ENCODE data around the gene VAT1.
"Not testable (repeated sequence)": the region's sequence is repeated elsewhere in the genome, so short reads cannot be mapped to it uniquely, and the experiment has no call there.

Gene VAT1

GRCh38 chr17:43021741-43022512 lies at the start of gene VAT1:
Gene VAT1, minus strand, starts transcription at chr17:43022385. Its CDS starts 63 bp downstream, at chr17:43022322.
- H3K27me3 ChIP-seq (ENCODE audit: control insufficient read depth, insufficient read depth, low read length) = no peaks in the 10 kb centered on the region
- peak within 1 kb of the TSS; percentile 70 for H3K9ac ChIP-seq (ENCODE audit: low read length)
- H3K4me1 ChIP-seq (ENCODE audit: control insufficient read depth, insufficient read depth, low read length) = peaks cover 13% of the 10 kb centered on the region
- H3K27ac ChIP-seq (ENCODE audit: low read depth, low read length) = peak within 1 kb of the TSS; percentile 82
- H3K4me3 ChIP-seq (ENCODE audit: low read length) = peak within 1 kb of the TSS; percentile 99
- peaks cover 8% of the 10 kb centered on the region for H3K36me3 ChIP-seq (ENCODE audit: control insufficient read depth, insufficient read depth, low read length)

GRCh38 chr17:43070872-43071271 lies 48.7 kb upstream of the VAT1 start:
- no peaks in the 10 kb centered on the region for H3K27me3 ChIP-seq (ENCODE audit: control insufficient read depth, insufficient read depth, low read length)
- H3K27ac ChIP-seq (ENCODE audit: low read depth, low read length) = no peak overlapping the region
- H3K9ac ChIP-seq (ENCODE audit: low read length) = no peak overlapping the region
- no peaks in the 10 kb centered on the region for H3K4me1 ChIP-seq (ENCODE audit: control insufficient read depth, insufficient read depth, low read length)
- H3K36me3 ChIP-seq (ENCODE audit: control insufficient read depth, insufficient read depth, low read length) = peaks cover 5% of the 10 kb centered on the region
- no peak overlapping the region for H3K4me3 ChIP-seq (ENCODE audit: low read length)

- Histone ChIP-seq H3K9ac (ENCODE audit: low read length) (no peak overlapping the region), H3K4me3 (ENCODE audit: low read length) (no peak overlapping the region), H3K4me1 (ENCODE audit: control insufficient read depth, insufficient read depth, low read length) (no peaks in the 10 kb centered on the region), H3K27me3 (ENCODE audit: control insufficient read depth, insufficient read depth, low read length) (no peaks in the 10 kb centered on the region), H3K36me3 (ENCODE audit: control insufficient read depth, insufficient read depth, low read length) (peaks cover 5% of the 10 kb centered on the region), H3K27ac (ENCODE audit: low read depth, low read length) (no peak overlapping the region)
Observed at GRCh38 chr17:43070257-43070656, 48.1 kb upstream of the VAT1 start.

DNA sequence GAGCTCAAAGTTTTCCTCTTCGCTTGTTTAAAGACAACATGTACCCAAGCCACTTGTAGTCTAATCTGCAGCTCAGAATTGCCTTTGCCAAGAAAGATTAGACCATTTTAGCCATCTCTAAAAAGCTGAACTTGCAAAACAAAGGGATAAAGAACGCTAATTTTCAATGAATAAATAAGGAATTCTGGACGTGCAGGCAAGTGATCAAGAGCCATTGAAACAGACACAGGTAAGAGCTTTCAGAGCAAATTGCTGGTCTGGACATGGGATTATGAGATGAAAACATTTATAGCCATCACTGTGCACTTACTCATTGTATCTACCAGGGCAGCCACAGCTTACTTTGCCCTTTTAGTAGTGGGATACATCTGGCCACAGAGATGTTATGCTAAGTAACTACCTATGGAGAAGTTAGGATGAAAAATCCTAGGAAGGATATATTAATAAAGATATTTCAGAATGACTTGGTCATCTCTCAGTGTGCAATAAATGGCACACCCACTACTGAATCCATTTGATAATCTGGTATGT lies 47.2 kb upstream of the VAT1 start:
- H3K9ac ChIP-seq (ENCODE audit: low read length) = no peak overlapping the region
- H3K27me3 ChIP-seq (ENCODE audit: control insufficient read depth, insufficient read depth, low read length) = no peaks in the 10 kb centered on the region
- no peaks in the 10 kb centered on the region for H3K4me1 ChIP-seq (ENCODE audit: control insufficient read depth, insufficient read depth, low read length)
- no peak overlapping the region for H3K27ac ChIP-seq (ENCODE audit: low read depth, low read length)
- H3K4me3 ChIP-seq (ENCODE audit: low read length) = no peak overlapping the region
- H3K36me3 ChIP-seq (ENCODE audit: control insufficient read depth, insufficient read depth, low read length) = peaks cover 5% of the 10 kb centered on the region

DNA sequence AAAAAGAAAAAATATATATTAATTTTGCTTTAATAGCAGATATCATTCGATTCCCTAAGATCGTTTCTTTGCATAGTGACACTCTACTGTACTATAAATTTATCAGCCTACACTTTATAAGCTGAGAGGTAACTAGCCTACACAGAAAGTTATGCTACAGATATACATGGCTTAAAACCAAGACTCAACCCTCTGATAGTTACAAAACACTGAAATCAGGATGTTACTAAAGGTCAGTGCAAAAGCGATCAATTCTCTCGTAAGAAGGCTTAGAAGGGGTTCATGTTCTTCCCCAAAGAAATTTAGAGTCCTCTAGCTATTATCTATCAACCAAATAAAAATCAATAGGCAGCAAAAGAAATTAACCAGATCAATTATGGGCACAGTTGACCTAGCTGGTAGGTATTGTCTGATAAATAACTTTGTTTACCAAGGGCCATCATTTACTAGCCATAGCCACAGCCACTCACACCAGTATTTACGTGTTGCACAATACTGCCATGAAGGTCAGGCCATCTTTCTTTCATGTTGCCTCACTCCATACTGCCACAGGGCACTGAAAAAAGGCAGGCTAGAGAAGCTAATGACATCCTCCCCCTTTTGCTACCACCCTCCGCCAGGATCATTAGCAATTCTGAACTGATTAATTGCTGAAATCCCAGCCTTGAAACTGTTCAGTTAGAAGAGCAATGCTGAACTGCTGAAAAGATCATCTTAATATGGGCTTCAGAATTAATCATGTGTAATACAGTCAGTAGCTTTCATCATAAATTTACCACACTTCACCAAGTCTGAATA lies 46.6 kb upstream of the VAT1 start:
- H3K27ac ChIP-seq (ENCODE audit: low read depth, low read length) = no peak overlapping the region
- no peak overlapping the region for H3K9ac ChIP-seq (ENCODE audit: low read length)
- no peak overlapping the region for H3K4me3 ChIP-seq (ENCODE audit: low read length)
- H3K4me1 ChIP-seq (ENCODE audit: control insufficient read depth, insufficient read depth, low read length) = no peaks in the 10 kb centered on the region
- no peaks in the 10 kb centered on the region for H3K27me3 ChIP-seq (ENCODE audit: control insufficient read depth, insufficient read depth, low read length)
- H3K36me3 ChIP-seq (ENCODE audit: control insufficient read depth, insufficient read depth, low read length) = peaks cover 5% of the 10 kb centered on the region

DNA sequence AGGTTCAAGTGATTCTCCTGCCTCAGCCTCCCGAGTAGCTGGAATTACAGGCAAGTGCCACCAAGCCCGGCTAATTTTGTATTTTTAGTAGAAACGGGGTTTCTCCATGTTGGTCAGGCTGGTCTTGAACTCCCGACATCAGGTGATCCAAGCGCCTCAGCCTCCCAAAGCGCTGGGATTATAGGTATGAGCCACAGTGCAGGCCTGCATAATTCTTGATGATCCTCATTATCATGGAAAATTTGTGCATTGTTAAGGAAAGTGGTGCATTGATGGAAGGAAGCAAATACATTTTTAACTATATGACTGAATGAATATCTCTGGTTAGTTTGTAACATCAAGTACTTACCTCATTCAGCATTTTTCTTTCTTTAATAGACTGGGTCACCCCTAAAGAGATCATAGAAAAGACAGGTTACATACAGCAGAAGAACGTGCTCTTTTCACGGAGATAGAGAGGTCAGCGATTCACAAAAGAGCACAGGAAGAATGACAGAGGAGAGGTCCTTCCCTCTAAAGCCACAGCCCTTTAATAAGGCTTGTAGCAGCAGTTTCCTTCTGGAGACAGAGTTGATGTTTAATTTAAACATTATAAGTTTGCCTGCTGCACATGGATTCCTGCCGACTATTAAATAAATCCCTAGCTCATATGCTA lies 40.9 kb upstream of the VAT1 start:
- no peaks in the 10 kb centered on the region for H3K4me1 ChIP-seq (ENCODE audit: control insufficient read depth, insufficient read depth, low read length)
- H3K9ac ChIP-seq (ENCODE audit: low read length) = no peak overlapping the region
- H3K27me3 ChIP-seq (ENCODE audit: control insufficient read depth, insufficient read depth, low read length) = no peaks in the 10 kb centered on the region
- H3K27ac ChIP-seq (ENCODE audit: low read depth, low read length) = no peak overlapping the region
- no peak overlapping the region for H3K4me3 ChIP-seq (ENCODE audit: low read length)
- no peaks in the 10 kb centered on the region for H3K36me3 ChIP-seq (ENCODE audit: control insufficient read depth, insufficient read depth, low read length)

DNA sequence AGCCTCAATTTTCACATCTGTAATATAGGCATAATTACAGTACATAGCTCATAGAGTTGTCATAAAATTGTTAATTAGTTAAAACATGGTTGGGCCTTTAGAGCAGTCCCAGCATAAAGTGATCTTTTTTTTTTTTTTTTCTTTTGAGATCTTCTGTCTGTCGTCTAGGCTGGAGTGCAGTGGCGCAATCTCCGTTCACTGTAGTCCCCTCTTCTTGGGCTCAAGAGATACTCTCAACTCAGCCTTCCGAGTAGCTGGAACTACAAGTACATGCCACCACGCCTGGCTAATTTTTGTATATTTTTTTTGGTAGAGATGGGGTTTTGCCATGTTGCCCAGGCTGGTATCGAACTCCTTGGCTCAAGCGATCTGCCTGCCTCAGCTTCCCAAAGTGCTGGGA lies 33.9 kb upstream of the VAT1 start:
- Histone ChIP-seq H3K36me3 (ENCODE audit: control insufficient read depth, insufficient read depth, low read length) (no peaks in the 10 kb centered on the region), H3K27me3 (ENCODE audit: control insufficient read depth, insufficient read depth, low read length) (no peaks in the 10 kb centered on the region), H3K27ac (ENCODE audit: low read depth, low read length) (no peak overlapping the region)

DNA sequence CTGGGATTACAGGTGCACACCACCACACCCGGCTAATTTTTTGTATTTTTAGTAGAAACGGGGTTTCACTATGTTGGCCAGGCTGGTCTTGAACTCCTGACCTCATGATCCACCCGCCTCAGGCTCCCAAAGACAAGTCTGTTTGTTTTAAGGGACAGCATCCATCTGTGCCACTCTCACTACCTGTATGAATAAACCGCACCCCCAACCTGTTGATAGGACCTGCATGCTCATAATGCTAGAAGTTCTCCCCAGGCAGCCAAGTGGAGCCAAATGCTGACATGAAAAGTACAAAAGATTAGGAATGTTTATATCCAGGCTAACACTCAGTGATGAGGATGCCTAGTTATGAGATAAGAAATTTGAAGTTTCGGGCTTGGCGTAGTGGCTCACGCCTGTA lies 30.8 kb upstream of the VAT1 start:
- not testable (repeated sequence) for H3K27ac ChIP-seq (ENCODE audit: low read depth, low read length); H3K4me3 ChIP-seq (ENCODE audit: low read length); H3K27me3 ChIP-seq (ENCODE audit: control insufficient read depth, insufficient read depth, low read length); H3K36me3 ChIP-seq (ENCODE audit: control insufficient read depth, insufficient read depth, low read length); H3K9ac ChIP-seq (ENCODE audit: low read length); H3K4me1 ChIP-seq (ENCODE audit: control insufficient read depth, insufficient read depth, low read length)

More for the DNA sequence above, 33.9 kb upstream of the VAT1 start:
- Histone ChIP-seq H3K4me1 (ENCODE audit: control insufficient read depth, insufficient read depth, low read length) (no peaks in the 10 kb centered on the region), H3K4me3 (ENCODE audit: low read length) (no peak overlapping the region), H3K9ac (ENCODE audit: low read length) (no peak overlapping the region)

- Histone ChIP-seq H3K27me3 (ENCODE audit: control insufficient read depth, insufficient read depth, low read length) (no peaks in the 10 kb centered on the region), H3K4me3 (ENCODE audit: low read length) (no peak overlapping the region), H3K9ac (ENCODE audit: low read length) (no peak overlapping the region), H3K4me1 (ENCODE audit: control insufficient read depth, insufficient read depth, low read length) (no peaks in the 10 kb centered on the region), H3K27ac (ENCODE audit: low read depth, low read length) (no peak overlapping the region), H3K36me3 (ENCODE audit: control insufficient read depth, insufficient read depth, low read length) (no peaks in the 10 kb centered on the region)
Observed at GRCh38 chr17:43051969-43052368, 29.8 kb upstream of the VAT1 start.

DNA sequence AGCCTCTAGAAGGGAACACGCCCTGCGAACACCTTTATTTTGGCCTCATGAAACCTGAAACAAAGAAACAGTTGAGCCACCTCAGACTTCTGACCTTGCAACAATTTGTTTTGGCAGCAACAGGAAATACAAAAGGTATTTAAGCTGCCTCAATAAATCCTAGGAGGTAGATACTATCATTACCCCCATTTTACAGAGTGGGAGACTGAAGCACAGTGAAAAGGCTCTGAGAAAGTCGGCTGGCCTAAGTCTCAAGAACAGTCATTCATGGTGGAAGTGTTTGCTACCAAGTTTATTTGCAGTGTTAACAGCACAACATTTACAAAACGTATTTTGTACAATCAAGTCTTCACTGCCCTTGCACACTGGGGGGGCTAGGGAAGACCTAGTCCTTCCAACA lies 21.8 kb upstream of the VAT1 start:
- Histone ChIP-seq H3K4me3 (ENCODE audit: low read length) (no peak overlapping the region), H3K4me1 (ENCODE audit: control insufficient read depth, insufficient read depth, low read length) (no peaks in the 10 kb centered on the region), H3K27ac (ENCODE audit: low read depth, low read length) (no peak overlapping the region), H3K36me3 (ENCODE audit: control insufficient read depth, insufficient read depth, low read length) (no peaks in the 10 kb centered on the region), H3K27me3 (ENCODE audit: control insufficient read depth, insufficient read depth, low read length) (no peaks in the 10 kb centered on the region), H3K9ac (ENCODE audit: low read length) (no peak overlapping the region)

- no peak overlapping the region for H3K4me3 ChIP-seq (ENCODE audit: low read length)
- H3K27ac ChIP-seq (ENCODE audit: low read depth, low read length) = no peak overlapping the region
- no peaks in the 10 kb centered on the region for H3K36me3 ChIP-seq (ENCODE audit: control insufficient read depth, insufficient read depth, low read length)
- no peaks in the 10 kb centered on the region for H3K4me1 ChIP-seq (ENCODE audit: control insufficient read depth, insufficient read depth, low read length)
- H3K9ac ChIP-seq (ENCODE audit: low read length) = no peak overlapping the region
- no peaks in the 10 kb centered on the region for H3K27me3 ChIP-seq (ENCODE audit: control insufficient read depth, insufficient read depth, low read length)
Observed at GRCh38 chr17:43043307-43043706, 21.1 kb upstream of the VAT1 start.

DNA sequence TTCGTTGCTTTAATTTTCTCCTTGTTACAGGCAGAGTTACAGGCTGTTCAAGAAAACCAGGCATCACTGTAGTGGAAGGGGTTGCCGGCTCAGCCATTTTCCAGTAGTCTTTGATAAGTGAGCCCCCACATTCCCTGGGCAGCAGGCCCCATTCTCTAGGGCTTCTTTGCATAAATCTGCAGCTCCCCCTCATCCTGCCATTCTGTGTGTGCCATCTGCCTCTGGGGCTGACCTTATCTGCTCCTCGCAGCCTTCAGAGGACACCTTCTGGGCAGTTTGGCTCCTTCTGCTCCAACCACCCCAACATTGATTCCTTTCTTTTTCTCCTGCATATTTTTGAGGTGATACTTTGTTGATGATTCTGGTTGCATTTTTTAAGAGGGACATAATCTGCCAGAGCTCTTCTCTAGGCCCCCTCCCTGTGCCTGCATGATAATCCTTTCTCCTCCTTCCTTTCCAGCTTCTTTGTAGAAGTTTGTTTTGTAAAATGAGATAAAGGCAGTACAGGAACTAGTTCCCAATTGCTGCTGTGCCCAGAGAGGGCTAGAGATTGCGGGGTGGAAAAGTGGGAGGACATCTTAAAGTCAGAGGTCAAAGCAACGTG lies 19.9 kb upstream of the VAT1 start:
- Histone ChIP-seq H3K9ac (ENCODE audit: low read length) (no peak overlapping the region), H3K27me3 (ENCODE audit: control insufficient read depth, insufficient read depth, low read length) (no peaks in the 10 kb centered on the region), H3K4me3 (ENCODE audit: low read length) (no peak overlapping the region), H3K27ac (ENCODE audit: low read depth, low read length) (no peak overlapping the region), H3K36me3 (ENCODE audit: control insufficient read depth, insufficient read depth, low read length) (no peaks in the 10 kb centered on the region), H3K4me1 (ENCODE audit: control insufficient read depth, insufficient read depth, low read length) (no peaks in the 10 kb centered on the region)

Data from rectal smooth muscle tissue (tissue), 1 donor.